MM.1S (cell line): ENCODE measurements around the gene PLAAT2.

Source experiments
- EZH2 ChIP-seq: fragments of 300-600 bp; sonication (generic); optimal IDR thresholded peaks from 2 replicates; pipeline ENCODE3; 2017; ENCODE audit warnings: low read depth, mild to moderate bottlenecking, antibody characterized with exemption, low read length, mixed read lengths
- EZH2phosphoT487 ChIP-seq: fragments of 300-600 bp; sonication (generic); IDR thresholded peaks from 2 replicates; pipeline ENCODE4 v1.6.1; 2018; ENCODE audit warnings: antibody characterized with exemption, low read length
- TF ChIP-seq, protein P1 (sequence below): fragments of 300-600 bp; sonication (generic); IDR thresholded peaks from 2 replicates; pipeline ENCODE4 v1.5.1; 2016; ENCODE audit warnings: antibody characterized with exemption, low read length, mixed read lengths

DNA sequence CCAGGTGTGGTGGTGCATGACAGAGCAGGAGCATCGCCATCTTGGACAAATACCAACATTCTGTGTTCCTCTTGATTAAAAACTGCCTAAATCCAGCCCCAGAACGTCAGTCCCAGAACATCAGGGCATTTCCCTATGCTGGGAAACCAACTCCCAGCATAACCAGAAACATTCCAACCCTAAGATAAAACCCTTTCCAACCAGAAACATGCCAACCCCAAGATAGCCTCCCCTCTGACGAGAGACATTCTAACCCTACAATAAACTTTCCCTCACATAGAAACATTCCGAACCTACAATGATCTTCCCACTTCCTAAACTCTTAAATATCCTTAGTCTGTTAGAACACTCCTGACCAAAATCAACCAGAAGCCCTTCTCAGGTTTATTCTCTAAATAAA, 15.0 kb downstream of the PLAAT2 start:
- TF ChIP-seq, protein P1, sequence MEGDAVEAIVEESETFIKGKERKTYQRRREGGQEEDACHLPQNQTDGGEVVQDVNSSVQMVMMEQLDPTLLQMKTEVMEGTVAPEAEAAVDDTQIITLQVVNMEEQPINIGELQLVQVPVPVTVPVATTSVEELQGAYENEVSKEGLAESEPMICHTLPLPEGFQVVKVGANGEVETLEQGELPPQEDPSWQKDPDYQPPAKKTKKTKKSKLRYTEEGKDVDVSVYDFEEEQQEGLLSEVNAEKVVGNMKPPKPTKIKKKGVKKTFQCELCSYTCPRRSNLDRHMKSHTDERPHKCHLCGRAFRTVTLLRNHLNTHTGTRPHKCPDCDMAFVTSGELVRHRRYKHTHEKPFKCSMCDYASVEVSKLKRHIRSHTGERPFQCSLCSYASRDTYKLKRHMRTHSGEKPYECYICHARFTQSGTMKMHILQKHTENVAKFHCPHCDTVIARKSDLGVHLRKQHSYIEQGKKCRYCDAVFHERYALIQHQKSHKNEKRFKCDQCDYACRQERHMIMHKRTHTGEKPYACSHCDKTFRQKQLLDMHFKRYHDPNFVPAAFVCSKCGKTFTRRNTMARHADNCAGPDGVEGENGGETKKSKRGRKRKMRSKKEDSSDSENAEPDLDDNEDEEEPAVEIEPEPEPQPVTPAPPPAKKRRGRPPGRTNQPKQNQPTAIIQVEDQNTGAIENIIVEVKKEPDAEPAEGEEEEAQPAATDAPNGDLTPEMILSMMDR, result no peak
- TF ChIP-seq EZH2phosphoT487, result no peak
- no peak for TF ChIP-seq EZH2
